ENCODE results near the gene DLEC1.
"Not testable (repeated sequence)": the region's sequence is repeated elsewhere in the genome, so short reads cannot be mapped to it uniquely, and the experiment has no call there.

- not testable (repeated sequence) for TF ChIP-seq CTCF (IDR thresholded peaks at IDR 0.05; ENCODE audit: poor library complexity, severe bottlenecking); REST (IDR thresholded peaks at IDR 0.05; ENCODE audit: borderline replicate concordance); EZH2 (IDR thresholded peaks at IDR 0.05; ENCODE audit: borderline replicate concordance, insufficient read depth, low read length, poor library complexity, severe bottlenecking); EP300 (conservative IDR thresholded peaks at IDR 0.05; ENCODE audit: poor library complexity, severe bottlenecking); POLR2AphosphoS5 (IDR thresholded peaks at IDR 0.05); TAF1 (IDR thresholded peaks at IDR 0.05; ENCODE audit: low read depth)
Measured at GRCh38 chr3:38135621-38136277, 96.7 kb downstream of the DLEC1 start.
